K562 (cell line): ENCODE results near the gene MLX. TPM values are rescaled to one million over a fixed set of nuclear protein-coding genes. Genes with fewer than 3 reads are reported as not detected.

ENCODE experiments used
- BACH1 ChIP-seq: fragments of 200-800 bp; sonication (Bioruptor generic); IDR thresholded peaks from 2 replicates; pipeline ENCODE4 v1.6.1; 2016; ENCODE audit warnings: missing genetic modification characterization, missing compliant biosample characterization
- ELF1 ChIP-seq: fragments of 200-800 bp; sonication (Bioruptor generic); IDR thresholded peaks from 2 replicates; pipeline ENCODE4 v1.6.1; 2016; ENCODE audit warnings: missing genetic modification characterization, missing compliant biosample characterization
- HMG20B ChIP-seq: fragments of 250-450 bp; sonication (Bioruptor Pico); IDR thresholded peaks from 2 replicates; pipeline ENCODE4 v1.5.0; 2021; ENCODE audit warnings: mild to moderate bottlenecking
- RBM39 ChIP-seq: fragments of 200-400 bp; formaldehyde crosslinking; optimal IDR thresholded peaks from 2 replicates; pipeline ENCODE3; 2018; ENCODE audit warnings: low read depth, low read length
- RFX7 ChIP-seq: fragments of 250-450 bp; sonication (Bioruptor Pico); IDR thresholded peaks from 2 replicates; pipeline ENCODE4 v1.5.1; 2021; ENCODE audit warnings: mild to moderate bottlenecking
- SMAD1 ChIP-seq: fragments of 150-350 bp; IDR thresholded peaks from 2 replicates; pipeline ENCODE4 v1.6.1; 2014; ENCODE audit warnings: low read length, low read depth; ENCODE audit not compliant: partially characterized antibody
- TAL1 ChIP-seq: fragments of 450-650 bp; IDR thresholded peaks from 2 replicates; pipeline ENCODE4 v1.6.1; 2016; ENCODE audit warnings: mild to moderate bottlenecking
- TEAD4 ChIP-seq, 2 experiments: sonication (generic) in 1 of 2; formaldehyde crosslinking in 1 of 2; IDR thresholded peaks; 2 replicates each; pipeline versions ENCODE4 v1.6.1 to v1.8.0; 2012 to 2022; ENCODE audit warnings: borderline replicate concordance in 1 of 2, inconsistent platforms in 1 of 2, low read length in 1 of 2, mild to moderate bottlenecking in 1 of 2, missing genetic modification reagents in 1 of 2
- polyA plus RNA-seq, 8 experiments: library from polyadenylated mRNA; depleted of rRNA in 4 of 8; stranded (reverse) in 5 of 8; unstranded in 3 of 8; fragments of >200 nt; fragmentation: Nextera tagmentation in 2 of 8; fragmentation: Illumina TruSeq in 1 of 8; extraction: Ambion mirVana in 2 of 8; extraction: Trizol in 1 of 8; gene quantifications; 2 replicates each; pipeline versions ENCODE4 v1.2.1 to v1.2.3, GENCODE V29; 2011 to 2014; ENCODE audit warnings: inconsistent platforms in 1 of 8, missing spikeins in 1 of 8
- total RNA-seq, 7 experiments: library from RNA; depleted of rRNA in 6 of 7; stranded (reverse); fragments of >200 nt in 6 of 7; fragmentation: Illumina TruSeq in 2 of 7; extraction: Trizol in 2 of 7; gene quantifications; 2 replicates each; pipeline versions ENCODE4 v1.2.1 to v1.2.3, GENCODE V29; 2011 to 2021; ENCODE audit warnings: low replicate concordance in 1 of 7
- TF ChIP-seq, protein P1 (sequence below): fragments of 250-450 bp; sonication (Bioruptor Pico); IDR thresholded peaks from 2 replicates; pipeline ENCODE4 v1.4.0; 2020
- TF ChIP-seq, protein P2 (sequence below): fragments of 450-650 bp; IDR thresholded peaks from 2 replicates; pipeline ENCODE4 v1.6.1; 2016; ENCODE audit warnings: mild to moderate bottlenecking, moderate library complexity

MLX gene
- total and polyA plus RNA-seq, 9 of the 15 experiments (the other 6 are each of a cell fraction or from before 2014, with no cell fraction given), result 42.9 to 100 (median 58.9) TPM

DNA sequence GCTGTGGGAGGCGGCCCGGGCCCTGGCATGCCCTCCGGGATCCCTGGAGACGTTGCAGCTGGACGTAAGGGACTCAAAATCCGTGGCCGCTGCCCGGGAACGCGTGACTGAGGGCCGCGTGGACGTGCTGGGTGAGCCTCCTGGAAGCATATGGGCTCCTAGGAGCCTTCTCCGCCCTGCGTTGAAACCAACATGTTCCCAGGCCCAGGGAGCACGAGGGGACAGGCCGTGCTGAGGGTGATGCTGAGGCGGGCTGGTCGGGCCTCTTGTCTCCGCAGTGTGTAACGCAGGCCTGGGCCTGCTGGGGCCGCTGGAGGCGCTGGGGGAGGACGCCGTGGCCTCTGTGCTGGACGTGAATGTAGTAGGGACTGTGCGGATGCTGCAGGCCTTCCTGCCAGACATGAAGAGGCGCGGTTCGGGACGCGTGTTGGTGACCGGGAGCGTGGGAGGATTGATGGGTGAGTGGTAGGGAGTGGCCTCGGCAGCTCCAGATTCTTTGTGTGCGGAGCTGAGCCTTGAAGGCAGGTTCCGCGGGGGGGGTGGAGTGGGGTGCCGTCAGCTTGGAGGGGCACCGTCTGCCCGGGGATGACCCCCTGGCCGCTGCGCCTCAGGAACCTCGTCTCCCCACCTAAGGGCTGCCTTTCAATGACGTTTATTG lies 13.6 kb upstream of the MLX start (continued):
- TF ChIP-seq, protein P1, sequence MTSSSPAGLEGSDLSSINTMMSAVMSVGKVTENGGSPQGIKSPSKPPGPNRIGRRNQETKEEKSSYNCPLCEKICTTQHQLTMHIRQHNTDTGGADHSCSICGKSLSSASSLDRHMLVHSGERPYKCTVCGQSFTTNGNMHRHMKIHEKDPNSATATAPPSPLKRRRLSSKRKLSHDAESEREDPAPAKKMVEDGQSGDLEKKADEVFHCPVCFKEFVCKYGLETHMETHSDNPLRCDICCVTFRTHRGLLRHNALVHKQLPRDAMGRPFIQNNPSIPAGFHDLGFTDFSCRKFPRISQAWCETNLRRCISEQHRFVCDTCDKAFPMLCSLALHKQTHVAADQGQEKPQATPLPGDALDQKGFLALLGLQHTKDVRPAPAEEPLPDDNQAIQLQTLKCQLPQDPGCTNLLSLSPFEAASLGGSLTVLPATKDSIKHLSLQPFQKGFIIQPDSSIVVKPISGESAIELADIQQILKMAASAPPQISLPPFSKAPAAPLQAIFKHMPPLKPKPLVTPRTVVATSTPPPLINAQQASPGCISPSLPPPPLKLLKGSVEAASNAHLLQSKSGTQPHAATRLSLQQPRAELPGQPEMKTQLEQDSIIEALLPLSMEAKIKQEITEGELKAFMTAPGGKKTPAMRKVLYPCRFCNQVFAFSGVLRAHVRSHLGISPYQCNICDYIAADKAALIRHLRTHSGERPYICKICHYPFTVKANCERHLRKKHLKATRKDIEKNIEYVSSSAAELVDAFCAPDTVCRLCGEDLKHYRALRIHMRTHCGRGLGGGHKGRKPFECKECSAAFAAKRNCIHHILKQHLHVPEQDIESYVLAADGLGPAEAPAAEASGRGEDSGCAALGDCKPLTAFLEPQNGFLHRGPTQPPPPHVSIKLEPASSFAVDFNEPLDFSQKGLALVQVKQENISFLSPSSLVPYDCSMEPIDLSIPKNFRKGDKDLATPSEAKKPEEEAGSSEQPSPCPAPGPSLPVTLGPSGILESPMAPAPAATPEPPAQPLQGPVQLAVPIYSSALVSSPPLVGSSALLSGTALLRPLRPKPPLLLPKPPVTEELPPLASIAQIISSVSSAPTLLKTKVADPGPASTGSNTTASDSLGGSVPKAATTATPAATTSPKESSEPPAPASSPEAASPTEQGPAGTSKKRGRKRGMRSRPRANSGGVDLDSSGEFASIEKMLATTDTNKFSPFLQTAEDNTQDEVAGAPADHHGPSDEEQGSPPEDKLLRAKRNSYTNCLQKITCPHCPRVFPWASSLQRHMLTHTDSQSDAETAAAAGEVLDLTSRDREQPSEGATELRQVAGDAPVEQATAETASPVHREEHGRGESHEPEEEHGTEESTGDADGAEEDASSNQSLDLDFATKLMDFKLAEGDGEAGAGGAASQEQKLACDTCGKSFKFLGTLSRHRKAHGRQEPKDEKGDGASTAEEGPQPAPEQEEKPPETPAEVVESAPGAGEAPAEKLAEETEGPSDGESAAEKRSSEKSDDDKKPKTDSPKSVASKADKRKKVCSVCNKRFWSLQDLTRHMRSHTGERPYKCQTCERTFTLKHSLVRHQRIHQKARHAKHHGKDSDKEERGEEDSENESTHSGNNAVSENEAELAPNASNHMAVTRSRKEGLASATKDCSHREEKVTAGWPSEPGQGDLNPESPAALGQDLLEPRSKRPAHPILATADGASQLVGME, result no peak
- TF ChIP-seq, protein P2, sequence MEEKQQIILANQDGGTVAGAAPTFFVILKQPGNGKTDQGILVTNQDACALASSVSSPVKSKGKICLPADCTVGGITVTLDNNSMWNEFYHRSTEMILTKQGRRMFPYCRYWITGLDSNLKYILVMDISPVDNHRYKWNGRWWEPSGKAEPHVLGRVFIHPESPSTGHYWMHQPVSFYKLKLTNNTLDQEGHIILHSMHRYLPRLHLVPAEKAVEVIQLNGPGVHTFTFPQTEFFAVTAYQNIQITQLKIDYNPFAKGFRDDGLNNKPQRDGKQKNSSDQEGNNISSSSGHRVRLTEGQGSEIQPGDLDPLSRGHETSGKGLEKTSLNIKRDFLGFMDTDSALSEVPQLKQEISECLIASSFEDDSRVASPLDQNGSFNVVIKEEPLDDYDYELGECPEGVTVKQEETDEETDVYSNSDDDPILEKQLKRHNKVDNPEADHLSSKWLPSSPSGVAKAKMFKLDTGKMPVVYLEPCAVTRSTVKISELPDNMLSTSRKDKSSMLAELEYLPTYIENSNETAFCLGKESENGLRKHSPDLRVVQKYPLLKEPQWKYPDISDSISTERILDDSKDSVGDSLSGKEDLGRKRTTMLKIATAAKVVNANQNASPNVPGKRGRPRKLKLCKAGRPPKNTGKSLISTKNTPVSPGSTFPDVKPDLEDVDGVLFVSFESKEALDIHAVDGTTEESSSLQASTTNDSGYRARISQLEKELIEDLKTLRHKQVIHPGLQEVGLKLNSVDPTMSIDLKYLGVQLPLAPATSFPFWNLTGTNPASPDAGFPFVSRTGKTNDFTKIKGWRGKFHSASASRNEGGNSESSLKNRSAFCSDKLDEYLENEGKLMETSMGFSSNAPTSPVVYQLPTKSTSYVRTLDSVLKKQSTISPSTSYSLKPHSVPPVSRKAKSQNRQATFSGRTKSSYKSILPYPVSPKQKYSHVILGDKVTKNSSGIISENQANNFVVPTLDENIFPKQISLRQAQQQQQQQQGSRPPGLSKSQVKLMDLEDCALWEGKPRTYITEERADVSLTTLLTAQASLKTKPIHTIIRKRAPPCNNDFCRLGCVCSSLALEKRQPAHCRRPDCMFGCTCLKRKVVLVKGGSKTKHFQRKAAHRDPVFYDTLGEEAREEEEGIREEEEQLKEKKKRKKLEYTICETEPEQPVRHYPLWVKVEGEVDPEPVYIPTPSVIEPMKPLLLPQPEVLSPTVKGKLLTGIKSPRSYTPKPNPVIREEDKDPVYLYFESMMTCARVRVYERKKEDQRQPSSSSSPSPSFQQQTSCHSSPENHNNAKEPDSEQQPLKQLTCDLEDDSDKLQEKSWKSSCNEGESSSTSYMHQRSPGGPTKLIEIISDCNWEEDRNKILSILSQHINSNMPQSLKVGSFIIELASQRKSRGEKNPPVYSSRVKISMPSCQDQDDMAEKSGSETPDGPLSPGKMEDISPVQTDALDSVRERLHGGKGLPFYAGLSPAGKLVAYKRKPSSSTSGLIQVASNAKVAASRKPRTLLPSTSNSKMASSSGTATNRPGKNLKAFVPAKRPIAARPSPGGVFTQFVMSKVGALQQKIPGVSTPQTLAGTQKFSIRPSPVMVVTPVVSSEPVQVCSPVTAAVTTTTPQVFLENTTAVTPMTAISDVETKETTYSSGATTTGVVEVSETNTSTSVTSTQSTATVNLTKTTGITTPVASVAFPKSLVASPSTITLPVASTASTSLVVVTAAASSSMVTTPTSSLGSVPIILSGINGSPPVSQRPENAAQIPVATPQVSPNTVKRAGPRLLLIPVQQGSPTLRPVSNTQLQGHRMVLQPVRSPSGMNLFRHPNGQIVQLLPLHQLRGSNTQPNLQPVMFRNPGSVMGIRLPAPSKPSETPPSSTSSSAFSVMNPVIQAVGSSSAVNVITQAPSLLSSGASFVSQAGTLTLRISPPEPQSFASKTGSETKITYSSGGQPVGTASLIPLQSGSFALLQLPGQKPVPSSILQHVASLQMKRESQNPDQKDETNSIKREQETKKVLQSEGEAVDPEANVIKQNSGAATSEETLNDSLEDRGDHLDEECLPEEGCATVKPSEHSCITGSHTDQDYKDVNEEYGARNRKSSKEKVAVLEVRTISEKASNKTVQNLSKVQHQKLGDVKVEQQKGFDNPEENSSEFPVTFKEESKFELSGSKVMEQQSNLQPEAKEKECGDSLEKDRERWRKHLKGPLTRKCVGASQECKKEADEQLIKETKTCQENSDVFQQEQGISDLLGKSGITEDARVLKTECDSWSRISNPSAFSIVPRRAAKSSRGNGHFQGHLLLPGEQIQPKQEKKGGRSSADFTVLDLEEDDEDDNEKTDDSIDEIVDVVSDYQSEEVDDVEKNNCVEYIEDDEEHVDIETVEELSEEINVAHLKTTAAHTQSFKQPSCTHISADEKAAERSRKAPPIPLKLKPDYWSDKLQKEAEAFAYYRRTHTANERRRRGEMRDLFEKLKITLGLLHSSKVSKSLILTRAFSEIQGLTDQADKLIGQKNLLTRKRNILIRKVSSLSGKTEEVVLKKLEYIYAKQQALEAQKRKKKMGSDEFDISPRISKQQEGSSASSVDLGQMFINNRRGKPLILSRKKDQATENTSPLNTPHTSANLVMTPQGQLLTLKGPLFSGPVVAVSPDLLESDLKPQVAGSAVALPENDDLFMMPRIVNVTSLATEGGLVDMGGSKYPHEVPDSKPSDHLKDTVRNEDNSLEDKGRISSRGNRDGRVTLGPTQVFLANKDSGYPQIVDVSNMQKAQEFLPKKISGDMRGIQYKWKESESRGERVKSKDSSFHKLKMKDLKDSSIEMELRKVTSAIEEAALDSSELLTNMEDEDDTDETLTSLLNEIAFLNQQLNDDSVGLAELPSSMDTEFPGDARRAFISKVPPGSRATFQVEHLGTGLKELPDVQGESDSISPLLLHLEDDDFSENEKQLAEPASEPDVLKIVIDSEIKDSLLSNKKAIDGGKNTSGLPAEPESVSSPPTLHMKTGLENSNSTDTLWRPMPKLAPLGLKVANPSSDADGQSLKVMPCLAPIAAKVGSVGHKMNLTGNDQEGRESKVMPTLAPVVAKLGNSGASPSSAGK, result peak; percentile 78
- TF ChIP-seq TEAD4 (IDR thresholded peaks at IDR 0.05; ENCODE audit: low read length), result no peak
- TF ChIP-seq TEAD4 (CRISPR knock-in tag; IDR thresholded peaks at IDR 0.05; ENCODE audit: borderline replicate concordance), result no peak
- no peak for TF ChIP-seq HMG20B
- TF ChIP-seq BACH1 (tag), result no peak
- TF ChIP-seq TAL1, result no peak
- TF ChIP-seq ELF1 (tag), result no peak
- TF ChIP-seq RBM39, result no peak
- no peak for TF ChIP-seq SMAD1
- TF ChIP-seq RFX7, result no peak
